HG03432 (cell line): ENCODE results near the gene PRRG3.
"Not testable (repeated sequence)": the region's sequence is repeated elsewhere in the genome, so short reads cannot be mapped to it uniquely, and the experiment has no call there.

Source experiments
- ATAC-seq: cut with Tn5 transposase; IDR thresholded peaks from one replicate; pipeline ENCODE4 v1.9.1; 2021; ENCODE audit warnings: mild to moderate bottlenecking, moderate library complexity; ENCODE audit not compliant: unreplicated experiment

PRRG3 gene

DNA sequence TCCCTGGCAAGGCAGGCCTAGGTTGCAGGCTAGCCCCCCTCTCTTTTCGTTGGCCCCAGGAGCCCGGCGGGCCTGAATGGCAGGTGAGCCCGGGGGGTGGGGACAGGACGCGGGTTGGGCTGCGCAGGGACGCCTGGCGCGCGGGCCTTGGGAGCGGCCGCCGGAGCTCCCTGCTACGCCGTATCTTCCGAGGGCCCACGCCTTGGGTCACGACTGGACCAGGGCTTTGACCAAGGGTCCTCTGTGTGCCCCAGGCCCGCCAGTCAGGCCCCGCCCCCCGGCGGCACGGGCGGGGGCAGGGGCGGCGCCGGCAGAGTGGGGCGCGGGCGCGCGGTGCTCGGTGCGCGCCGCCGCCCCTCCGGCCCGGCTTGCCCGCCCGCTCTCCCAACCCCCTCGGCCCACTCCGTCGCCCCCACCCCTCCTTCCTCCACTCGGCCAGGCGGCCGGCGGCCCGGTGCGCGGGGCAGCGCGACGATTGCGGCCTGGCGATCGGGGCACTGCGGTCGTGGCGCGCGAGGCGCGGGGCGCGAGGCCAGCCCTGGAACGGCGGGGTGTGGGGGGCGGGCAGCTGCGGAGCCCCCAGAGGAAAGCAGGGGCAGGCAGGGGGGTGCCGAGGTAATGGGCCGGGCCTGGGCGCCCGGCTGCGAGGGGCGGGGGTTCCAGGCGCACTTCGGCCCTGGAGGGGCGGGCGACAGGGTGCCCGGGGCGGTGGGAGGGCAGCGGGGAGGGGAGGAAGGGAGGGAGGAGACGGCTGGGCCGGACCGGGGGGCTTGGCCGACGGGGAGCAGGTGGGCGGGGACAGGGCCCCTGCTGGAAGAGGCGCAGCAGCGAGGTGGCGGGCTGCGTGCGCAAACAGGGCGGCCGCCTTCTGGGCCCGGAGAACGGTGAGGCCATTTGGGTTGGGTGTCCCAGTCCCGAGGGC lies at the start of gene PRRG3:
Gene PRRG3, plus strand, starts transcription at position 798 of the 922 bp plus-strand sequence. CDS start 3,357 bp downstream, outside the sequence.
- ATAC-seq = no peak

DNA sequence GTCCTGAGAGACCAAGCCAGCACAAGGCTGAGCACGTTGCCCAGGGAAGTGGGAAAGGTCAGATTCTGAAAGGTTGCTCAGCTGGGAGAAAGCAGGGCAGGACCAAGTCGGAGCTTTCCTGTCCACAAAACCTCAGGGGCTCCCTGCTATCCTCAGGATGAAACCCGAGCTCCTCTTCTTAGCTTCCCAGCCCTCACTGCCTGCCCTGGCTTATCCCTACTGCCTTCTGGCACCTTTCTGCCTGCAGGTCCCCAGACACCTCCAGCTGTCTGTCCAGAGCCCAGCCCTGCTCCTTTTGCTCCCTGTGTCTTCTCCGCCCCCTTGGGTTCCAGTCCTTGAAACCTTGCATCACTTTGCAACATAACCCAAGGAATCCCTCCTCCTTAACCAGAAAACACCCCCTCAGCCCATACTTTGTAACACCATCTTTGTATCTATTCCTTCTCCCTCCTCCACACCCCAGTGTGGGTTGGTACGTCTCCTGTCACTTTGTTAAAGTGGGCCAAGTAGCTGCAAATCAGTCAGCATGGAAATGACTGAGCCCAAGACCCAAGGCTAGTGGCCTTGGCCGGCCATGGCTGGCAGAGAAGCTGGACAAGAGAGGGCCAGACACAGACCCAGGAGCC lies 20.0 kb upstream of the PRRG3 start:
- ATAC-seq = no peak

DNA sequence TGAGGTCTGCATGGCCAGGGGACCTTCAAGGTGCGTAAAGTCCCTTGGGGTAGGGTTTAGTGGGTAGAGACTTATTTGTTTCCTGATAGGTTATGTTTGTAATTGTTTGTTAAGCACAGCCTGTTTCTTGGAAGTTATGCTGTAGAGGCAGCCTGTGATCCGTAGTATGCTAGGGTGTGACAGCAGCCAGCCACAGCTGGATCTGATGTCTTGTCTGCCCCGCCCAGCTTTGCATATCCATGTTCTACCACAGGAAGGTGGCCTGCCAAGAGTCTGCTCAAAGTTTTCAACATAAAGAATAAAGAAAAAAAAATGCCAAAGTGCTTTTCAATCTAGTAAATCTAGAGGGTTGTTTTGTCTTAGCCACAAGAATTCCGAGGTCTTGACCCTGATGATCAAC lies 19.1 kb upstream of the PRRG3 start:
- ATAC-seq = no peak

DNA sequence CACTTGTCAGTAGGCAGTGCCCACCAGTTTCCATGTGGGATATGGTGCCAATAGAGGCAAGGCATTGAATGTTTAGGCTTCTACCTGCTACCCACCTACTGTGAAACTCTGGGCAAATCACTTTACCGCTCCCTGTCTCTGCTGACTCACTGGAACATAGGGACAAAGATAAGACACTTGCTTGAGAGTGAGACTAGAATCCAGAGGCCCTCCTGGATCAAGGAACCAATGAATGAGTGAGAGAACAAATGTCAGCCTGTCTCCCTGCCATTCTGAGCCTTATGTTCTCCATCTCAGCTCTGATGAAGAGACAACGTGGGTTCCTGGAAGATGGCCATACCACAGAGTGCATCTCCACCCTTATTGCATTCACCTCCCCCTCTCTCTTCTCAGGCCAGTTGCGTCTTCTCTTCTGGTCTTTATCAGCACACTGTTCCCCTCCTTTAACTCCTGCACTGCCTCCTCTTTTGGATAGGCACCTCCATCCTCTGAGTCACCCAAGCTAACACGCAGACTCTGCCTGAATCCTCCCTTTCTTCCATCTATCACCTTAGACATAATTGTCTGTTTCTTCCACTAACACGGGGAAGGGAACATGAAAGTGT lies 15.4 kb upstream of the PRRG3 start:
- no peak for ATAC-seq

DNA sequence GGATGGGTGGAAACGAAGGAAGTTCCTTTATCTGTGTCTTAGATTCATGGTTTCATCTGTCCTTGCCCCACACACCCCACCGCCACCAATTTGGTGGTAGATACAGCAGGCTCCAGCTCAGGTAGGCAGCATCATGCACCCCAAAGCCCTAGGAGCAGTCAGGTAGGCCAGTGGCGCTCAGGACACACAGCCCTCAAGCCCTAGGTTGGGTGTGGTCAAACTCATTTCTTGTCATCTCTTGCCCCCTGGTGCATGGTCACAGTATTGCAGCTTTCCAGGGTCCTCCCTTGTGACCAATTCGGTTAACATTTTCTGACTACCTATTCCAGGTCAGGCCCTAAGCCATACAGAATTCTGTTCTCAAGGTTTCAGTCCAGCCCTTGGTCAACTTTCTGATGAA lies 14.5 kb upstream of the PRRG3 start:
- no peak for ATAC-seq

DNA sequence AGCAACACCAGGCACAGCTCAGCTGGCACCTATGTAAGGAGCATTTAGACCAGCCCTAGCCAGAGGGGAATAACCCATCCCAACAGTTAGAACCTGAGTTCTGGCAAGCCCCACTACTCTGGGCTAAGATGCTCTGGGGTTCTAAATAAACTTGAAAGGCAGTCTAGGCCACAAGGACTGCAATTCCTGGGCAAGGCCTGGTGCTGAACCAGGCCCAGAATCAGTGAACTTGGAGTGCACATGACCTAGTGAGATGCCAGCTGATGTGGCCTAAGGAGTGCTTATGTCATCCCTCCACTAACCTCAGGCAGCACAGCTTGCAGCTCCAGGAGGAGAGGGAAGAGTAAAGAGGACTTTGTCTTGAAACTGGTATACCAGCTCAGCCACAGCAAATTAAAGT lies 7.6 kb upstream of the PRRG3 start:
- no peak for ATAC-seq

DNA sequence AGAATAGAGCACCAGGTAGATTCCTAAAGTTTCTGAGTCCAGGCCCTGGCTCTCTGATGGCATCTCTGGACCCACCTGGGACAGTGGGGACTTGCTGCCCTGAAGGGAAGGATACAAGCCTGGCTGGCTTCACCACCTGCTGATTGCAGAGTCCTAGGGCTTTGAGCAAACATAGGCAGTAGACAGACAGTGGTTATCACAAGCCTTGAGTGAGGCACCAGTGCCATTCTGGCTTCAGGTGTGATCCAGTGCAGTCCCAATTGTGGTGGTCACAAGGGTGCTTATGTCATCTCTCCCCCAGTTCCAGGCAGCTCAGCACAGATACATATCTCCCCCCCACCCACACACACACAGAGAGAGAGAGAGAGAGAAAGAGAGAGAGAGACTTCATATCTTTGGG lies 6.6 kb upstream of the PRRG3 start:
- ATAC-seq = no peak

DNA sequence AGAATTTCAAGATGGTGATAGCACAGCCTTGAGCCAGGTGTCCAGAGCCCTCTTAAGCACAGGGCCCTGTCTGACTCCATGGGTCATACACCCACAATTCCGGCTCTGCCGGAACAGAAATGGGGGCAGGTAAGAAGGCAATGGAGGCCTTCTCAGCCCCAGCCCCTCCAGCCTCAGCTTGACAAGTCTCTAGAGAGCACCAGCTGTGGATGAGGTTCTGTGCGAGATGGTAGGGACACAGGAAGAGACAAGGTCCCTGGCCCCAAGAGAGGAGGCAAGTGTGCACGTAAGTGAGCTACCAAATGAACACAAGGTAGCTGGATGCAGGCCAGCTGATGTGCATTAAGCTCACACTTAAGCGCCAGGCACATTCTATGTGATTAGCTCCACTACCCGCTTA lies 2.4 kb upstream of the PRRG3 start:
- ATAC-seq = no peak

DNA sequence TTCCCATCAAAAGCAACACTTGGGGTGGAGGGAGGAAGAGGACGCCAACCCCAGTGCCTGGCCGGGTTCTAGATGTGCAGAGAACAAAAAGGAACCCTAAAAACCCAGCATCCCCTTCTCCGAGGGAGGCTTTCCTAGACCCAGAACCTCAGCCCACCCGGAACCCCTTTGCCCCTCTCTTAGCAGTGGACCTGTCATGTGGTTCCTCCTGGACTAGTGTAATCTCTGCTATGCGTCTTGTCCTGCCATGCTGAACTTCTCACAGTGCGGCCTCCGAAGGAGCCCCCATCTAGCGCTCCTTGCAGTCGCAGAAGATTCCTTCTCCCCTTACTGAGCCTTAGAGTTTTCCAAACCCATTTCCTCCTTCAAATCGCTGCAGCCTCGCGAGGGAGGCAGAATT lies 1.1 kb upstream of the PRRG3 start:
- no peak for ATAC-seq

DNA sequence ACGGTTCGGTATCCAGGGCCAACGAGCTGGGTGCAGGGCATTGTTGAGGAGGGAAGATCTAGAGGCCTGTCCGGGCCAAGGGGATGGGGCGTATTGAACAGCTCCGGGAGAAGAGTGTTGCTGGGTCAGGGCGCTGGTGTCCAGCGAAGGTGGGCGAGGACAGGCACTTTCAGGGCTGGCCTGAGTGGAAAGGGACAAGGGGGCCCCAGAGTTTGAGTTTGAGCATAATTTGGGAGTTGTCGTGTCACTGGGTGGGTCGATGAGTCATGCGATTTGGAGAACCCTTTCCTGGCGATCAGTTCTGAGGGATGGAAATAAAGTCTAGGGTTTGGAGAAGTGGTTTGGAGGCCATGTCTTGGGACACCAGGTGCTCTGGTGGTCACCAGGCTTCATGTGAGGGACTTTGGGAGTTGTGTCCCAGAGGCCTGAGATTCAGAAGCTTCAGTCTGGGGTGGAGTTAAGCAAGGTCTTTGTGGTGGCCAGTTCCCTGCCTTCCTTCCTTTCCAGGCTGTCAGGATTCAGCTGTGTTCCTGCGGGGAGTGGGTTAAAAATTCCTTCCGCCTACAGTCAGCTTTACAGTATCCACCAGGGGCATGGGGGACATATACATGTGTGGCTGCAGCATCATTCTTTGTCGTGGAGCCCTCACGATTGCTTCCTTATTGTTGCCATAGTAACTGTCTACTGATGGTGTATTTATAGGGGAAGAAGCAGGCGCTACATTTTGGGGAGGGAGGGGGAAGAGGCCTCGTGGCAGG lies 504 bp downstream of the PRRG3 start:
- ATAC-seq = no peak

DNA sequence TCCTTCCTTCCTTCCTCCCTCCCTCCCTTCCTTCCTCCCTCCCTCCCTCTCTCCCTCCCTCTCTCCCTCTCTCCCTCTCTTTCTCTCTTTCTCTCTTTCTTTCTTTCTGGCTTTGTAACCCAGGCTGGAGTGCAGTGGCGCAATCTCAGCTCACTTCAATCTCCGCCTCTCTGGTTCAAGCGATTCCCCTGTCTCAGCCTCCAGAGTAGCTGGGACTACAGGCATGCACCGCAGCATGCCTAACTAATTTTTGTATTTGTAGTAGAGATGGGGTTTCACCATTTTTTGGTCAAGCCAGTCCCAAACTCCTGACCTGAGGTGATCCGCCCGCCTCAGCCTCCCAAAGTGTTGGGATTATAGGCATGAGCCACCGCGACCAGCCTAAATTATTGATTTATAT lies 1.8 kb downstream of the PRRG3 start:
- not testable (repeated sequence) for ATAC-seq

DNA sequence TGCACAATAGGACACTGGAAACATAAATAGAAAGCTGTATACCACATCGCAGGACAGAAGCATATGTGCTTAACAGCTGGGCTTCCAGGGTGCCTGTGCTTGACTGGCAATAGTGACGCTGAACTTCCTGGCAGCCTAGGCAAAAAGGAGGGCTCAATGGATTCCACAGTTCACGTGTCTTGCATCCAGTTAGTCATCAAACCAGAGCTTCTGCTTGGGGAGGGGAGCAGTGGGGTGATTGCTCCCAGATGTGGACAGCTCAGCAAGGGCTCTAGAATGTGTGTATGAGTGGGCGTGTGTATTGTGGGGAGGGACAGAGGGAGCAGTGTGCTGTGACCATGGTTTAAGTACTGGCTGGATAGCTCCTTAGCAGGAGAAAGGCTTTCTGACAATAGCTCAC lies 2.3 kb downstream of the PRRG3 start:
- no peak for ATAC-seq

DNA sequence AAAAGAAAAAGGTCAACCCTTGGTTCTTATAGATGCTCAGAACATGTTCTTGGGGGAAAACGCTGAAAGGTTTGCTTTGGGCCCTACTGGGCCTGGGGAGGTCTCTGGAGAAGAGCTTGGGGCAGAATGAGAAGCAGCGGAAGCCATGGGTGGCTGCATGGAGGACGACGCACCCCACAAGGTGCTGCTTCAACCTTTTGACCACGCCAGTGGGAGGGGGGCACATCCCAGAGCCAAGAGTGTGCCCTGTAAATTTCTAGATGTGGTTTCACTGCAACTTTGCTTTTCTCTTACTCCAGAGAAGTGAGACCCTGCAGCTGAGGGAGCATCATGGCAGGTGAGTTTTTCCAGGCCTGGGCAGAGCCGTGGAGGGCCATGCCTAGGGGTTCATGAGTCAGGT lies 3.2 kb downstream of the PRRG3 start:
- no peak for ATAC-seq

DNA sequence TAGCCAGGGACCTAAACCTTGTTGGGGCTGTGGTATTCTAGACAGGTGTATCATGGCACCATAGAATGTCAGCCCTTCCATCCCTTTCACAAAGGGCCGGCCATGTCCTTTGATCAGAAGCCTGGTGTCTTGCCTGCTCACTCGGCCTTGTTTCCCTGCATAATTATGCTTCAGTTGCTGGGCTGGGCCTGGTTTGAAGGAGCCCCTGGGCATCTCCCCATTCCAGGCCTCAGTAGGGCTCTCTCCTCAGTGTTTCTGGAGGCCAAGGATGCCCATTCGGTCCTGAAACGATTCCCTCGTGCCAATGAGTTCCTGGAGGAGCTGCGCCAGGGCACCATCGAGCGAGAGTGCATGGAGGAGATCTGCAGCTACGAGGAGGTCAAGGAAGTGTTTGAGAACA lies 4.5 kb downstream of the PRRG3 start:
- ATAC-seq = no peak

DNA sequence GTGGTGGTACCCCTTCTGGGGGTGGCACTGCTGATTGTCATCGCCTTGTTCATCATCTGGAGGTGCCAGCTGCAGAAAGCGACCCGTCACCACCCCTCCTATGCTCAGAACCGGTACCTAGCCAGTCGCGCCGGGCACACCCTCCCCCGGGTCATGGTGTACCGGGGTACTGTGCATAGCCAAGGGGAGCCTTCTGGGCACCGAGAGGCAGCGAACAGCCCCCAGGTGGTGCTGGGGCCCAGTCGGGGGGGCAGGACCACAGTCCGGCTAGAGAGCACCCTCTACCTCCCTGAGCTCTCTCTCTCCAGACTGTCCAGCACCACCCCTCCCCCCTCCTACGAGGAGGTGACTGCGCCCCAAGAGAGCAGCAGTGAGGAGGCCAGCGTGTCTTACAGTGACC lies 5.3 kb downstream of the PRRG3 start:
- ATAC-seq = no peak

DNA sequence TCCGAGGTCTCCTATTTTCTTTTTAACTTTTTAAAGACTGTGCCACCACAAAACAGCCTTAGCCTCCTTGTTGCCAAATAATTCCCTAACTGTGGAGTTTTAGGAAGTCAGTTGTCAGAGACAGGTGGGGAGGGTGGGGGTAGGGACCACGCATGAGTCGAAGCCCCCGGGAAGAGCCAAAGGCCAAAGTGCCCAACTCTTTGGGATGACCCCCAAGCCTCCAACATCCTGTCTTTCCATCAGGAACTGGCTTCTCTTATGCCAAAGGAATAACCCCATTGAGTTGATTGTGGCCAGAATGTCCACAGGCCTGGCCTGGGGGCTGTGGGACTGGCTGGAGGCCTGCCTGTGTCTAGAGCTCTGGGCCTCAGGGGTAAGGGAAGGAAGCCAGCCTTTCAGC lies 5.8 kb downstream of the PRRG3 start:
- no peak for ATAC-seq

DNA sequence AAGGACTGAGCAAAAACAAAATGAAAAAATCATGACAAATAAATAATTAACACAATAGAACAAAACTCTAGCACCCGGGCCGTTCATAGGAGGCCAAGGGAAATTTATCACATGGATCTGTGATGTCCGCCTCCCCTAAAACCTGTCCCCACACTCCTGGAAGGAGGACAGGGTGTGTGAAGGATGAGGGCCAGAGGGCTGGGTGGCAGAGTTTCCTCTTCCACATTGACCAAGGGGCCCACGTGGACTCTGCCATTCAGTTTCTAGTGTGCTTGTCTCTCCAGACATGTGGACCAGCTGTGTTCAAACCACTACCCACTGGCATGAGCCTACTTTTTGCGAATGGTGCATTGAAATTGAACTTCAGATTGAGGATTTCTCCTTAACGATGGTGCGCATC lies 6.3 kb downstream of the PRRG3 start:
- no peak for ATAC-seq

DNA sequence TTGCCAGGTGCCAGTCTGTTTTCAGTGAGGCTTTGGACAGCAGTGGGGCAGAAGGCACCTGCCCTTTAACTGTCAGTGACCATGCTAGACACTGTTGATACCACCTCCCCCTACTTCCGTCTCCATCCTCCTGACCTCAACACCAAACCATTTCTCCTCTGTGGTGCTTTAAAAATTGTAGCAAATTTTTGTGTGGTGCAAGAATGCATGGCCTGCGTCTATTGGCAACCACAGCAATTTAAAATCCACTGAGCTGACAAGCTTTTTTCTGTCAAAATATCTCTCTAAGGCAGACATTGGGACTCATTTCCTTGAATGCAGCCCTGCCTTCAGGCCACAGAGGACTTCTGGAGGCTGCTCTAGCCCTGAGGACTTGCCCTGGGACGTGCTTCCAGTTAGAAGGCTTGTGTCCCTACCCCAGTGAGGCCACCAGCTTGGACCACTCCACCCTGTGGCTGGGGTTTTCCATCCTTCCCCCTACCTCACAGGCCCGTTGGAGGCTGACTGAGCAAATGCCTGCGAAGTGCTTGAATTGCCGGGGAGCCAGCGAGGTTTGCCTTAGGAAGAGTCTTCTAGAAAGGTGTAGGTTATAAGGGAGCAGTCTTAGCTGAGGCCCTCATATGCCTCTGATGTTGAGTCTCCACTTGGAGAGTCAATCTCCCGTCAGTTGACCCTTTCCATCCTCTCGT lies 6.9 kb downstream of the PRRG3 start:
- no peak for ATAC-seq

DNA sequence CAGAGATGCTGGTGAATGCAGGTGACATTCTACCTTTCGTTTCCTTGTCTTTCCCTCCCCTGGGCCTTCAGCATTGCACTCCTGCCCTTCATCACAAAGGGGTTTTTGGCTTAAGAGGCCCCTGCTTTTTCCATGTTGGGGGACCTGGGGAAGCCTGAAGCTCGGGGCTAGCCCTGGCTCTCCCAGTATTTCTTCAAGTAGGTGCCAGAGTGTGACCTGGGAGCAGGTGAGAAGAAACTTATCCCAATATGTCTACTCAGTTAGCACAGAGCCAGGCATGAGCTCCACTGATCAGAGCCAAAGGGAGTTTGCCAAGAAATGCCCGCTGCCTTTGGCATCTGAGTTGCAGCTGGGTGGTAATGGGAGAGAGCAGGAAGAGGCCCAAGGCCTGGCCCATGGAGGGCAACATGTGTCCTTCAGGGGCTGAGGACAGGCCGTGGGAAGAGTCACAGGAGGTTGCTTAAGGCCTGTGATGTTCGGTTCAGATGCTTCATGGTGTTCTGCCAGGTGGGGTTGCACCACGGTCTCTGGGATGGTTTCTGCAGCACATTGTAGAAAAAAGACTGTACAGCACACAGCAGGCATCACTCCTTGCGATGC lies 7.6 kb downstream of the PRRG3 start:
- ATAC-seq = no peak

DNA sequence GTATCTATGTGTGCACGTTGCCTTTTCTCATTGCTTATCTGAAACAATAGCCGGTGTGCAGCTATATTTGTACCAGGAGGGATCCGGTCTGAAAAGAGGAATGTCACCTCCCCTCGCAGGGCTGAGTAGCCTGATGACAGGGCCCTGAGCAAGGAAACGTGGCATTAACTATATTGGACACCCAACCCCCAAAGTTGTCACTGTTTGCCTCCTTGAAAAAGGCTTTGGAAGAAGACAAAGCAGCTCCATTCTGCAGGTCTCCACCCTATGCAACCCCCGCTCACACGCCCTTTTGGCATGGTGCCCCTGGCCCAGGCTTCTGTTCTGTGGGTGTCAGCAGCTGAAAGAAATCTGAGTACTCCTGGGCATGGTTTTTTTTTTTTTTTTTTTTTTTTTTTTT lies 8.2 kb downstream of the PRRG3 start:
- ATAC-seq = no peak
